DND-41 (cell line): ENCODE results near the gene WSB2.

Experiments
- EZH2 ChIP-seq: IDR thresholded peaks from 3 replicates; pipeline ENCODE4 v1.6.1; 2012; ENCODE audit warnings: borderline replicate concordance, low read depth, mild to moderate bottlenecking, moderate library complexity, low read length, inconsistent platforms; ENCODE audit not compliant: severe bottlenecking
- TF ChIP-seq, protein P1 (sequence below): IDR thresholded peaks from 2 replicates; pipeline ENCODE4 v1.5.1; 2012; ENCODE audit warnings: borderline replicate concordance, low read length, moderate library complexity, mild to moderate bottlenecking; ENCODE audit not compliant: poor library complexity, severe bottlenecking; ENCODE audit errors: extremely low read depth

DNA sequence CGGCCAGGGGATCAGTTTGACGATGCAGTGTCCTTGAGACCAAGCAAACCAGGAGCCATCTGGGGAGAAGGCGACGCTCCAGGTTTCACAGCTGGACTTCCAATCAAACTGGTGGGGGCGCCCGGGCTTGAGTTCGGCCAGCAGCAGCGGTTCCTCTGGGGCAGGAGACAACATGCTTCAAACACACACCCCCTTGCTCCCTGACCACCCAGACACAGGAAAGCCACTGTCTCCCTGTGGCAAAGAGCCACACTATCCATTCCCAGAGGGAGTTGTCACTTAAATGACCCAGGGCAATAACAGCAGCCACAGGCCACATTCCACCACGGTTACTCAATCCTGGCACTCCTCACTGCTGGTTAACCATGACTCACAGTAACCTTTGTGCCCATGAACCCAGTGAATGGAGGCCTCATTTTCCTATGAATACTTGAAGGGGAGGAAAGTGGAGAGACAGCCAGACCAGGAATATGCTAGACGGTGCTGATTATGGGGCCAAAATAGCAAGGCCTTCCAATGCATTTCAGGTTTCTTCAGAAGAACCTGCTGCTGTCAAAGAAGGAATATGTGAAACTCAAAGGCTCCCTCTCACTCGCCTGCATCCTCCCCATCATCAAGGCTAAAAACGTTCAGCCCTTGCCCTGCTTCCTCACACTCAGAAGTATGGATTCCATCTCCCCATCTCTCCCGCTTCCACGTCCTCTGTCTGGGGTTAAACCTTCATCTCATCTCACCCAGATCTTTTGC, 8.5 kb downstream of the WSB2 start:
- TF ChIP-seq, protein P1, sequence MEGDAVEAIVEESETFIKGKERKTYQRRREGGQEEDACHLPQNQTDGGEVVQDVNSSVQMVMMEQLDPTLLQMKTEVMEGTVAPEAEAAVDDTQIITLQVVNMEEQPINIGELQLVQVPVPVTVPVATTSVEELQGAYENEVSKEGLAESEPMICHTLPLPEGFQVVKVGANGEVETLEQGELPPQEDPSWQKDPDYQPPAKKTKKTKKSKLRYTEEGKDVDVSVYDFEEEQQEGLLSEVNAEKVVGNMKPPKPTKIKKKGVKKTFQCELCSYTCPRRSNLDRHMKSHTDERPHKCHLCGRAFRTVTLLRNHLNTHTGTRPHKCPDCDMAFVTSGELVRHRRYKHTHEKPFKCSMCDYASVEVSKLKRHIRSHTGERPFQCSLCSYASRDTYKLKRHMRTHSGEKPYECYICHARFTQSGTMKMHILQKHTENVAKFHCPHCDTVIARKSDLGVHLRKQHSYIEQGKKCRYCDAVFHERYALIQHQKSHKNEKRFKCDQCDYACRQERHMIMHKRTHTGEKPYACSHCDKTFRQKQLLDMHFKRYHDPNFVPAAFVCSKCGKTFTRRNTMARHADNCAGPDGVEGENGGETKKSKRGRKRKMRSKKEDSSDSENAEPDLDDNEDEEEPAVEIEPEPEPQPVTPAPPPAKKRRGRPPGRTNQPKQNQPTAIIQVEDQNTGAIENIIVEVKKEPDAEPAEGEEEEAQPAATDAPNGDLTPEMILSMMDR = no peak
- TF ChIP-seq EZH2 = no peak
